Measurements from ENCODE around the gene CDK14.

Gene CDK14

DNA sequence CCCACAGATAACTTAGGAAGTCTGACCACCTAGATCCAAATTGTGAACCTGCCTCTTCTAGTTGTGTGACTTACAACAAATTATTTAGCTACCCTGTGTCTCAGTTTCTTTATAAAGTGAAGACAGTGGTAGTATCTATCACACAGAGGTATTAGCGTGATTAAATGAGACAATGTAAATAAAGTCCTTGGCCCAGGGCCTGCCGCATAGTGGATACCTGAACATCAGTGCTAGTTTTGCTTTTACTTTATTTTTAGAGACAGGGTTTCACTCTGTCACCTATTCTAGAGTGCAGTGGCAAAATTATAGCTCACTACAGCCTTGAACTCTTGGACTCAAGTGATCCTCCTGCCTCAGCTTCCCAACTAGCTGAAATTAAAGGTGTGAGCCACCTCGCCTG lies 177.1 kb downstream of the CDK14 start:
- TF ChIP-seq EZH2 (IDR thresholded peaks at IDR 0.05; ENCODE audit: borderline replicate concordance, low read depth, low read length, severe bottlenecking): no peak
- TF ChIP-seq, protein P1, sequence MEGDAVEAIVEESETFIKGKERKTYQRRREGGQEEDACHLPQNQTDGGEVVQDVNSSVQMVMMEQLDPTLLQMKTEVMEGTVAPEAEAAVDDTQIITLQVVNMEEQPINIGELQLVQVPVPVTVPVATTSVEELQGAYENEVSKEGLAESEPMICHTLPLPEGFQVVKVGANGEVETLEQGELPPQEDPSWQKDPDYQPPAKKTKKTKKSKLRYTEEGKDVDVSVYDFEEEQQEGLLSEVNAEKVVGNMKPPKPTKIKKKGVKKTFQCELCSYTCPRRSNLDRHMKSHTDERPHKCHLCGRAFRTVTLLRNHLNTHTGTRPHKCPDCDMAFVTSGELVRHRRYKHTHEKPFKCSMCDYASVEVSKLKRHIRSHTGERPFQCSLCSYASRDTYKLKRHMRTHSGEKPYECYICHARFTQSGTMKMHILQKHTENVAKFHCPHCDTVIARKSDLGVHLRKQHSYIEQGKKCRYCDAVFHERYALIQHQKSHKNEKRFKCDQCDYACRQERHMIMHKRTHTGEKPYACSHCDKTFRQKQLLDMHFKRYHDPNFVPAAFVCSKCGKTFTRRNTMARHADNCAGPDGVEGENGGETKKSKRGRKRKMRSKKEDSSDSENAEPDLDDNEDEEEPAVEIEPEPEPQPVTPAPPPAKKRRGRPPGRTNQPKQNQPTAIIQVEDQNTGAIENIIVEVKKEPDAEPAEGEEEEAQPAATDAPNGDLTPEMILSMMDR (IDR thresholded peaks at IDR 0.05; ENCODE audit: borderline replicate concordance, extremely low read depth, low read length, poor library complexity, severe bottlenecking): no peak
- H3K4me1 ChIP-seq (ENCODE audit: insufficient read depth, low read length): no peaks in the 10 kb centered on the region
- H3K27me3 ChIP-seq (ENCODE audit: insufficient read depth, low read length, poor library complexity): no peaks in the 10 kb centered on the region
- H3K27ac ChIP-seq (ENCODE audit: low read length): no peak overlapping the region
- H3K9me3 ChIP-seq (ENCODE audit: insufficient read depth, low read length, severe bottlenecking): no peaks in the 10 kb centered on the region
- H3K9ac ChIP-seq (ENCODE audit: low read depth, low read length): no peak overlapping the region
- no peak for ATAC-seq (ENCODE audit: insufficient read depth, low read depth)
- H3K36me3 ChIP-seq (ENCODE audit: insufficient read depth, low read length): no peaks in the 10 kb centered on the region
- H3K4me3 ChIP-seq (ENCODE audit: low read depth in 1 of 2, low read length in 2 of 2): no peak overlapping the region
- no peaks in the 10 kb centered on the region for H3K79me2 ChIP-seq (ENCODE audit: insufficient read depth, low read length)
- H4K20me1 ChIP-seq (ENCODE audit: insufficient read depth, low read length): no peaks in the 10 kb centered on the region
- no peak for DNase-seq
- H2AFZ ChIP-seq (ENCODE audit: low read depth, low read length): no peak overlapping the region
- H3K4me2 ChIP-seq (ENCODE audit: insufficient read depth, low read length): no peak overlapping the region

DNA sequence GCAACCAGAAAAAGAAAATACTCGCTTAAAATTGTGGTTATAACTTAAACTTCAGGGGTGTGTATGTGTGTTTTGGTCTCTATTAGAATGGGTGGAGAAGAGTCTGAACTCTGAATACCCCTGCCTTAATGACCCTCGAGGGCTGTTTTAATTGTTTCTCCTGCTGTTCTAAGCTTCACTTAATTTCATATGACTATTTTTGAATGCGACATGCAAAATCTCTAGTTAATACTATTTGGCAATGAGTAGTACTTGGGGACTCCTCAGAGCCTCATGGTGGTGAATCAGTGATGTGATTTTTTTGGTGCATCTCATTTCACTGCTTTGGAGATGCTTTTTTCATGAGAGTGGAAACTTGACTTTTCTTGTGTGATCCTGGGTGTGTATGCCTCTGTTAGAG lies 178.6 kb downstream of the CDK14 start:
- Histone ChIP-seq H4K20me1 (ENCODE audit: insufficient read depth, low read length) (no peaks in the 10 kb centered on the region), H3K4me2 (ENCODE audit: insufficient read depth, low read length) (no peak overlapping the region), H3K4me1 (ENCODE audit: insufficient read depth, low read length) (no peaks in the 10 kb centered on the region), H3K79me2 (ENCODE audit: insufficient read depth, low read length) (no peaks in the 10 kb centered on the region), H3K9me3 (ENCODE audit: insufficient read depth, low read length, severe bottlenecking) (no peaks in the 10 kb centered on the region), H3K36me3 (ENCODE audit: insufficient read depth, low read length) (no peaks in the 10 kb centered on the region), H3K27ac (ENCODE audit: low read length) (no peak overlapping the region), H2AFZ (ENCODE audit: low read depth, low read length) (no peak overlapping the region), H3K4me3 (ENCODE audit: low read depth in 1 of 2, low read length in 2 of 2) (no peak overlapping the region), H3K27me3 (ENCODE audit: insufficient read depth, low read length, poor library complexity) (no peaks in the 10 kb centered on the region), H3K9ac (ENCODE audit: low read depth, low read length) (no peak overlapping the region)
- no peak for TF ChIP-seq EZH2 (IDR thresholded peaks at IDR 0.05; ENCODE audit: borderline replicate concordance, low read depth, low read length, severe bottlenecking)
- TF ChIP-seq, protein P1 (IDR thresholded peaks at IDR 0.05; ENCODE audit: borderline replicate concordance, extremely low read depth, low read length, poor library complexity, severe bottlenecking): no peak
- no peak for ATAC-seq (ENCODE audit: insufficient read depth, low read depth)
- no peak for DNase-seq

DNA sequence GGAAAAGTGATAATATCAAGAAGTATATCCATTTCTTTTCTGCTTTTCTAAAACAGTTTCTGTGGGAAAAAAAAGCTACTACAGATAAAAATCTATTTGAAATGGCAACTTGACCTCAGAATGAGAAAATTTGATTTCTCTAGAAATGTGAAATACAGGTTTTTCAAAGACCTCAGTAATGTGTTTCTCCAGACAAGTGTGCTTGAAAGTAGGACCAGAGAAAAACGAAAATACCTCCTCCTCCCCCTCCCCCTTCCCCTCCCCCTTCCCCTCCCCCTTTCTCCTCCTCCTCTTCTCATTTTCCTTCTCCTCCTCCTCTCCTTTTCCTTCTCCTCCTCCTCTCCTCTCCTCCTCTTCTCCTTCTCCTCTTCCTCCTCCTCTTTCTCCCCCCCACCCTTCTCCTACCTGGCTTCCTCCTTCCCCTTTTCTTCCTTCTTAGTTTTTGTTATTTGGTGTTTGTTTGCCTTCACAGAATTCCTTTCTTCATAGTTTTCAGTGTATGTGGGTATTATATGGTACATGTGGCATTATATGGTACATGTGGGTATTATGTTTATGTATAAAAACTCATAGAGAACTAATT lies 179.4 kb downstream of the CDK14 start:
- Histone ChIP-seq H3K4me1 (ENCODE audit: insufficient read depth, low read length) (no peaks in the 10 kb centered on the region), H4K20me1 (ENCODE audit: insufficient read depth, low read length) (no peaks in the 10 kb centered on the region), H3K4me2 (ENCODE audit: insufficient read depth, low read length) (no peak overlapping the region), H3K9ac (ENCODE audit: low read depth, low read length) (no peak overlapping the region), H3K79me2 (ENCODE audit: insufficient read depth, low read length) (no peaks in the 10 kb centered on the region), H3K36me3 (ENCODE audit: insufficient read depth, low read length) (no peaks in the 10 kb centered on the region), H3K4me3 (ENCODE audit: low read depth in 1 of 2, low read length in 2 of 2) (no peak overlapping the region), H3K9me3 (ENCODE audit: insufficient read depth, low read length, severe bottlenecking) (no peaks in the 10 kb centered on the region), H2AFZ (ENCODE audit: low read depth, low read length) (no peak overlapping the region), H3K27ac (ENCODE audit: low read length) (no peak overlapping the region), H3K27me3 (ENCODE audit: insufficient read depth, low read length, poor library complexity) (no peaks in the 10 kb centered on the region)
- DNase-seq (no peak), ATAC-seq (ENCODE audit: insufficient read depth, low read depth) (no peak)
- TF ChIP-seq EZH2 (IDR thresholded peaks at IDR 0.05; ENCODE audit: borderline replicate concordance, low read depth, low read length, severe bottlenecking): no peak
- TF ChIP-seq, protein P1 (IDR thresholded peaks at IDR 0.05; ENCODE audit: borderline replicate concordance, extremely low read depth, low read length, poor library complexity, severe bottlenecking): no peak

DNA sequence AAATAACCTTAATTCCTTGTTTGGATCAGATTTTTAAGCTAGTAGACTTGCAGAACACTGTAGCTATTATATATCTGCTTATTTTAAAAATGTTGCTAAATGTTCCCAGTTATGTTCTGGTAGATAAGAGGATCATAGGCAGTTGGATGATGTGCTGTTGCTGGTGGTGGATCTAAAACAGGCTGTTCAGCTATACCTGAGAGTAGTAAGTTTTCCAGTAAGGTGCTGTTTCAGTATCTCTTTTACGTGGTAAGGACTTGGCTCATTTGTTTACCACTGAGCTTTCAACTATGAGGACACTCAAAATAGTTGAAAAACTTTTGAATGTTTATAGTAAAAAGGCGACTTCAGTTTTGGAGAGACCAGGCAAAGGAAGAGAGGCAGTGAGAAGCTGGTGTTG lies 180.9 kb downstream of the CDK14 start:
- no peaks in the 10 kb centered on the region for H3K4me1 ChIP-seq (ENCODE audit: insufficient read depth, low read length)
- H3K4me3 ChIP-seq (ENCODE audit: low read depth in 1 of 2, low read length in 2 of 2): no peak overlapping the region

More for the DNA sequence above, 180.9 kb downstream of the CDK14 start:
- DNase-seq (no peak), ATAC-seq (ENCODE audit: insufficient read depth, low read depth) (no peak)
- Histone ChIP-seq H2AFZ (ENCODE audit: low read depth, low read length) (no peak overlapping the region), H3K9me3 (ENCODE audit: insufficient read depth, low read length, severe bottlenecking) (no peaks in the 10 kb centered on the region), H3K4me2 (ENCODE audit: insufficient read depth, low read length) (no peak overlapping the region), H3K27ac (ENCODE audit: low read length) (no peak overlapping the region), H3K79me2 (ENCODE audit: insufficient read depth, low read length) (no peaks in the 10 kb centered on the region), H3K36me3 (ENCODE audit: insufficient read depth, low read length) (no peaks in the 10 kb centered on the region), H3K27me3 (ENCODE audit: insufficient read depth, low read length, poor library complexity) (no peaks in the 10 kb centered on the region), H4K20me1 (ENCODE audit: insufficient read depth, low read length) (no peaks in the 10 kb centered on the region), H3K9ac (ENCODE audit: low read depth, low read length) (no peak overlapping the region)
- TF ChIP-seq, protein P1 (IDR thresholded peaks at IDR 0.05; ENCODE audit: borderline replicate concordance, extremely low read depth, low read length, poor library complexity, severe bottlenecking): no peak
- no peak for TF ChIP-seq EZH2 (IDR thresholded peaks at IDR 0.05; ENCODE audit: borderline replicate concordance, low read depth, low read length, severe bottlenecking)

Measured in DND-41 (cell line).